K562 (cell line): ENCODE measurements around the gene DOCK1. TPM values are rescaled to one million over a fixed set of nuclear protein-coding genes. Genes with fewer than 3 reads are reported as not detected.

Experiments
- ATAC-seq: fragments of 200-7000 bp; cut with Tn5 transposase; 3 replicates; pipeline ENCODE4 v1.9.1; 2020; ENCODE audit warnings: moderate library complexity
- BruUV-seq: library from RNA; stranded (reverse); fragments of 400-500 nt; replicated peaks from 2 replicates; lab custom pipeline; 2021; lab: Mats Ljungman, UMichigan
- CTCF ChIA-PET: fragments of 300-600 bp; formaldehyde crosslinking; extraction: SDS; loops from one replicate; lab custom pipeline; 2021; ENCODE audit warnings: low intra/inter-chr PET ratio; lab: Yijun Ruan, JAX
- POLR2A ChIA-PET: fragments of 300-600, 350-650 bp; sonication (Branson Sonifier 250); formaldehyde crosslinking; extraction: SDS; loops from one replicate; lab custom pipeline; 2021; ENCODE audit warnings: antibody characterized with exemption, inconsistent platforms; lab: Yijun Ruan, JAX
- DNase-seq, 4 experiments: peaks; one replicate each; pipeline versions ENCODE4 v3.0.0 to v3.0.0-alpha.2; 2011 to 2018; ENCODE audit warnings: low spot score in 3 of 4, mixed read lengths in 3 of 4; ENCODE audit errors: extremely low read depth in 1 of 4
- FAIRE-seq: peaks from 2 replicates; lab custom pipeline; 2011; peaks lifted over from hg19 to GRCh38; lab: Jason Lieb, UNC
- H2AFZ ChIP-seq: 2 replicates; pipeline ENCODE4 v1.6.0; 2011; ENCODE audit warnings: low read depth, low read length, control low read depth, inconsistent platforms
- H3K27ac ChIP-seq: fragments of 200-600 bp; 3 replicates; pipeline ENCODE4 v1.8.0; 2011; ENCODE audit warnings: low read depth, mild to moderate bottlenecking, control low read depth, inconsistent platforms, low read length, moderate library complexity, mixed read lengths; ENCODE audit errors: extremely low read depth
- H3K27me3 ChIP-seq, 2 experiments: fragments of 300-600 bp in 1 of 2; 2 replicates in 1 of 2; 3 replicates in 1 of 2; pipeline versions ENCODE4 v1.6.0 to v1.8.0; 2011; ENCODE audit warnings: inconsistent platforms in 2 of 2, low read length in 2 of 2, mild to moderate bottlenecking in 1 of 2, mixed read lengths in 1 of 2, moderate library complexity in 1 of 2; ENCODE audit not compliant: control insufficient read depth in 2 of 2, insufficient read depth in 2 of 2
- H3K36me3 ChIP-seq: fragments of 300-600 bp; 3 replicates; pipeline ENCODE4 v1.8.0; 2011; ENCODE audit warnings: mild to moderate bottlenecking, low read length, inconsistent platforms; ENCODE audit not compliant: control insufficient read depth, insufficient read depth
- H3K4me1 ChIP-seq, 2 experiments: fragments of 200-600 bp in 1 of 2; replicated peaks in 1 of 2; 2 replicates in 1 of 2; 3 replicates in 1 of 2; pipeline versions ENCODE4 v1.5.1 to v1.8.0; 2011; ENCODE audit warnings: inconsistent platforms in 2 of 2, low read length in 2 of 2, mild to moderate bottlenecking in 1 of 2, mixed read lengths in 1 of 2, moderate library complexity in 1 of 2; ENCODE audit not compliant: control insufficient read depth in 2 of 2, insufficient read depth in 2 of 2
- H3K4me2 ChIP-seq: 2 replicates; pipeline ENCODE4 v1.6.1; 2011; ENCODE audit warnings: low read length, control low read depth, inconsistent platforms, mixed read lengths; ENCODE audit not compliant: insufficient read depth
- H3K4me3 ChIP-seq: fragments of 200-600 bp; sonication (generic), shearing (Covaris generic); 2 replicates; pipeline ENCODE4 v1.5.1; 2016; ENCODE audit warnings: control low read depth, inconsistent platforms
- H3K79me2 ChIP-seq: fragments of 200-600 bp; 3 replicates; pipeline ENCODE4 v1.8.0; 2011; ENCODE audit warnings: low read length, inconsistent platforms; ENCODE audit not compliant: control insufficient read depth, insufficient read depth
- H3K9ac ChIP-seq, 2 experiments: 2 replicates each; pipeline versions ENCODE4 v1.6.0 to v1.6.1; 2011; ENCODE audit warnings: low read depth in 2 of 2, low read length in 2 of 2, control low read depth in 1 of 2, inconsistent platforms in 1 of 2, mild to moderate bottlenecking in 1 of 2, mixed read lengths in 1 of 2; ENCODE audit not compliant: insufficient read depth in 1 of 2
- H3K9me1 ChIP-seq: one replicate; pipeline ENCODE4 v1.6.0; 2011; ENCODE audit warnings: inconsistent platforms, mild to moderate bottlenecking, low read length, moderate library complexity; ENCODE audit not compliant: control insufficient read depth, insufficient read depth
- H3K9me3 ChIP-seq: replicated peaks from 2 replicates; pipeline ENCODE4 v1.5.1; 2011; ENCODE audit warnings: low read depth, low read length, inconsistent platforms; ENCODE audit not compliant: control insufficient read depth, insufficient read depth
- H4K20me1 ChIP-seq: replicated peaks from 2 replicates; pipeline ENCODE4 v1.6.1; 2011; ENCODE audit warnings: low read length, inconsistent platforms, mixed read lengths; ENCODE audit not compliant: control insufficient read depth, insufficient read depth
- CC2D1A ChIP-seq: fragments of 450-650 bp; IDR thresholded peaks from 2 replicates; pipeline ENCODE4 v1.6.1; 2017; ENCODE audit warnings: mild to moderate bottlenecking
- CREBBP ChIP-seq: IDR thresholded peaks from one replicate; pipeline ENCODE4 v1.6.1; 2012; ENCODE audit warnings: low read depth, mild to moderate bottlenecking, control low read depth, inconsistent platforms, low read length
- CSDE1 ChIP-seq, 2 experiments: fragments of 450-650 bp; IDR thresholded peaks; 2 replicates each; pipeline ENCODE4 v1.6.1; 2016; ENCODE audit warnings: mild to moderate bottlenecking in 1 of 2
- FOXJ2 ChIP-seq: fragments of 200-800 bp; sonication (Bioruptor generic); IDR thresholded peaks from 2 replicates; pipeline ENCODE4 v1.6.1; 2016; ENCODE audit warnings: missing genetic modification characterization, missing compliant biosample characterization
- GTF3C2 ChIP-seq: IDR thresholded peaks from 3 replicates; pipeline ENCODE4 v1.6.1; 2011; ENCODE audit warnings: borderline replicate concordance, mild to moderate bottlenecking, moderate library complexity; ENCODE audit not compliant: insufficient read length; ENCODE audit errors: extremely low read depth
- JUND ChIP-seq, 2 experiments: IDR thresholded peaks; 2 replicates in 1 of 2; 3 replicates in 1 of 2; pipeline ENCODE4 v1.6.1; 2011; ENCODE audit warnings: borderline replicate concordance in 2 of 2, low read depth in 2 of 2, low read length in 2 of 2, improper control_type of control experiment in 1 of 2, missing biosample characterization in 1 of 2, missing genetic modification characterization in 1 of 2, missing genetic modification reagents in 1 of 2
- NCOA4 ChIP-seq: fragments of 450-650 bp; IDR thresholded peaks from 2 replicates; pipeline ENCODE4 v1.6.1; 2018; ENCODE audit warnings: mild to moderate bottlenecking; ENCODE audit not compliant: partially characterized antibody
- NFE2 ChIP-seq: IDR thresholded peaks from 2 replicates; pipeline ENCODE4 v1.6.1; 2014; ENCODE audit warnings: antibody characterized with exemption, low read depth
- RB1 ChIP-seq: fragments of 450-650 bp; IDR thresholded peaks from 2 replicates; pipeline ENCODE4 v1.6.1; 2017; ENCODE audit warnings: low read depth, mild to moderate bottlenecking
- RFX1 ChIP-seq: fragments of 450-650 bp; IDR thresholded peaks from 2 replicates; pipeline ENCODE4 v1.6.1; 2016; ENCODE audit warnings: mild to moderate bottlenecking, moderate library complexity
- SNIP1 ChIP-seq: fragments of 450-650 bp; IDR thresholded peaks from 2 replicates; pipeline ENCODE4 v1.7.1; 2017; ENCODE audit warnings: low read depth, mild to moderate bottlenecking
- TFAM ChIP-seq: fragments of 250-450 bp; sonication (Bioruptor Pico); conservative IDR thresholded peaks from 2 replicates; pipeline ENCODE4 v1.5.0; 2021; ENCODE audit warnings: mild to moderate bottlenecking, moderate library complexity
- TRIM28 ChIP-seq: fragments of 450-650 bp; IDR thresholded peaks from 2 replicates; pipeline ENCODE4 v1.6.1; 2017
- XRCC5 ChIP-seq: fragments of 200-400 bp; formaldehyde crosslinking; IDR thresholded peaks from 2 replicates; pipeline ENCODE4 v1.6.1; 2017; ENCODE audit warnings: low read depth, mild to moderate bottlenecking, low read length
- ZSCAN29 ChIP-seq: fragments of 450-650 bp; IDR thresholded peaks from 2 replicates; pipeline ENCODE4 v1.6.1; 2017
- WGBS: fragments of 100-300 bp; shearing (Covaris generic); methylation state at CpG from one replicate; pipeline ENCODE4 v1.1.6; 2016; ENCODE audit warnings: low coverage, mixed read lengths; ENCODE audit not compliant: insufficient coverage; ENCODE audit errors: missing lambda C conversion rate; 5-methylcytosine and 5-hydroxymethylcytosine counted together
- in situ Hi-C: fragments of 300-500 bp; cut with MboI; formaldehyde crosslinking; loops from 4 replicates; pipeline ENCODE4 v1.15.0; 2018; ENCODE audit warnings: inconsistent platforms, mixed read lengths
- intact Hi-C: fragments of 100-400 bp; cut with micrococcal nuclease; formaldehyde crosslinking; loops from 2 replicates; pipeline ENCODE4 v1.14.2; 2022
- polyA plus RNA-seq, 8 experiments: library from polyadenylated mRNA; depleted of rRNA in 4 of 8; stranded (reverse) in 5 of 8; unstranded in 3 of 8; fragments of >200 nt; fragmentation: Nextera tagmentation in 2 of 8; fragmentation: Illumina TruSeq in 1 of 8; extraction: Ambion mirVana in 2 of 8; extraction: Trizol in 1 of 8; gene quantifications; 2 replicates each; pipeline versions ENCODE4 v1.2.1 to v1.2.3, GENCODE V29; 2011 to 2014; ENCODE audit warnings: inconsistent platforms in 1 of 8, missing spikeins in 1 of 8
- total RNA-seq, 7 experiments: library from RNA; depleted of rRNA in 6 of 7; stranded (reverse); fragments of >200 nt in 6 of 7; fragmentation: Illumina TruSeq in 2 of 7; extraction: Trizol in 2 of 7; gene quantifications; 2 replicates each; pipeline versions ENCODE4 v1.2.1 to v1.2.3, GENCODE V29; 2011 to 2021; ENCODE audit warnings: low replicate concordance in 1 of 7

Gene DOCK1
- total and polyA plus RNA-seq, 9 of the 15 experiments (the other 6 are each of a cell fraction or from before 2014, with no cell fraction given) = 0.31 TPM; not detected in 8

- intact Hi-C loops = no loop called here
- DNase-seq (no peak), ATAC-seq (no peak)
- no peak overlapping the region for H3K27ac ChIP-seq
- CTCF ChIA-PET = no interaction called here
- H3K4me2 ChIP-seq = no peak overlapping the region
- H3K9ac ChIP-seq = no peak overlapping the region
- H3K36me3 ChIP-seq = no peaks in the 10 kb centered on the region
- H2AFZ ChIP-seq = no peak overlapping the region
- 0% methylated on average over 3 of the region's 3 CpGs for WGBS
- H3K4me3 ChIP-seq = no peak overlapping the region
- H3K4me1 ChIP-seq = no peaks in the 10 kb centered on the region
- no peaks in the 10 kb centered on the region for H3K9me1 ChIP-seq
- H3K27me3 ChIP-seq = no peaks in the 10 kb centered on the region
- TF ChIP-seq GTF3C2 = no peak
- TF ChIP-seq CREBBP = no peak
- TF ChIP-seq CSDE1 (IDR thresholded peaks at IDR 0.05) = no peak
- no peak for TF ChIP-seq RFX1
- TF ChIP-seq ZSCAN29 = no peak
- no peak for TF ChIP-seq NCOA4
- TF ChIP-seq NFE2 = no peak
- no peak for TF ChIP-seq JUND (IDR thresholded peaks at IDR 0.05; ENCODE audit: borderline replicate concordance, low read depth, low read length)
- TF ChIP-seq JUND (tag; IDR thresholded peaks at IDR 0.05; ENCODE audit: borderline replicate concordance, low read depth, low read length) = no peak
- TF ChIP-seq TRIM28 = no peak
- TF ChIP-seq TFAM = no peak
- TF ChIP-seq SNIP1 = no peak
- TF ChIP-seq RB1 = no peak
- no peak for TF ChIP-seq FOXJ2
- no peak for TF ChIP-seq CC2D1A
- no peak for TF ChIP-seq XRCC5
- TF ChIP-seq, all 486 proteins: peak for 0
- Histone ChIP-seq H3K79me2 (no peaks in the 10 kb centered on the region), H3K9me3 (no peaks in the 10 kb centered on the region), H4K20me1 (no peaks in the 10 kb centered on the region)
- in situ Hi-C loops = no loop called here
- no peak for FAIRE-seq
- POLR2A ChIA-PET = no interaction called here
- no TSS peak for BruUV-seq
Measured at GRCh38 chr10:127102176-127102575, 196.9 kb downstream of the DOCK1 start.
